ENCODE data around the gene ANXA2.
"Not testable (repeated sequence)": the region's sequence is repeated elsewhere in the genome, so short reads cannot be mapped to it uniquely, and the experiment has no call there.

The ANXA2 gene

DNA sequence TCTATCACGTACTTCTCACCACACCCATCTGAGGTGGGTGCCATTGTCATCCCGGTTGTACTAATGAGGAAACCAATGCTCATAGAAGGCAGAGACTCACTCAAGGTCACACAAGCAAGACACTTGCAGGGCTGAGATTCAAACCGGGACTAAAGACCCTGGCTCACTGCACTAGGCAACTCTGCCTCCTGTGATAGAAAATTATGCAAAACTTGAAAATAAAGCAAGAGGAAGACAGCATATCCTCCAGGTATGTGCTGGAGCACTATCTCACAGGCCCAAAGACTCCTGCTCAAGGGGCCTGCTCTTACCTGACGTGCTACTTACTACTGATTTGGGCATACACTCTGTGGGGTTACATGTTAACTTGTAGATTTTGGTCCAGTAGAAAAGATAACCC is 25.6 kb downstream of the ANXA2 start:
- in situ Hi-C loops (cut with HindIII; ENCODE audit: low sequenced_read_pairs): no loop called here

DNA sequence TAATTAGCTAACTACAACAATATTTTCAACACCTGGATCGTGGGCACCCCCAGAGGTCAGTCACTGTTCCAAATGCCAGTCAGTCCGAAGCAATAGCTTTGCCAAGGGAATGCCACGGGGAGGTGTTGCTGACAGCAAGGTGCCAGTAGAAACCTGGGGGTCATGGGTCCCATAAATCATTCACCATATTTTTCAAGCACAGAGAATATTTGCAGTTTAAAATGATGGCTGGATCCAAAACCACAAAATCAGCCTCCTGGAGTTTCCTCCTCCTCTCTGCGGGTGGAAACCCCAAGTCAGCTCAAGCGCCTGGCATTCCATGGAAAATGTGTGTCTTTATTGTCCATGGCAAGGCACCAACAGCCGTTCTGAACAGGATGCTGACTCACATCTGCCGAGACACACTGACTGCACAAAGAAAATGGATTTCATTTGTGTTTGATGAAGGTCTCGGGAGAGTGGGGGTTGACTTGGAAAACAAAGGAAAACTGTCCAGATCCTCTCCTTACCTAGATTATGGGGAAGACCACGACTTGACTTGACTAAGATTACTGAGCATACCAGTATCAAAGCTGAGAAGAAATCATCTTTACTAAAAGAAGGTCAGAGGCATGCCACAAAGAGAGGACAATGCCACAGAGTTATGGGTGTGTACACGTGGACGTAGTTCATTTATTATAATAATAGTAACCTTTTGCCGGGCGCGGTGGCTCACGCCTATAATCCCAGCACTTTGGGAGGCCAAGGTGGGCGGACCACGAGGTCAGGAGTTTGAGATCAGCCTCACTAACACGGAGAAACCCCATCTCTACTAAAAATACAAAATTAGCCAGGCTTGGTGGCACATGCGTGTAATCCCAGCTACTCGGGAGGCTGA is 26.4 kb downstream of the ANXA2 start:
- in situ Hi-C loops (cut with HindIII; ENCODE audit: low sequenced_read_pairs): no loop called here

DNA sequence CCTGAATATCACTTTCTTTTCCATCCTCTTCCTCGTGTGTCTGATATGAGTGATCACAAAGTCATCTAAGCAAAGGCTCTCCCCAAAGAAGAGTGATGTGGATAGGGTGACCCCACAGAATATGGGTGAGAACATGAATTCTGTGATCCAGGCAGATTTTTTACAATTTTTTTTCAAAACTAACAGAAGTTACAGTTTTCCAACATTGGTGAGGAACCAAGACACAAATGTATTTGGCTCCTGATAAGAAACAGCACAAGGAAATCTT is 27.0 kb downstream of the ANXA2 start:
- in situ Hi-C loops (cut with HindIII; ENCODE audit: low sequenced_read_pairs): no loop called here

DNA sequence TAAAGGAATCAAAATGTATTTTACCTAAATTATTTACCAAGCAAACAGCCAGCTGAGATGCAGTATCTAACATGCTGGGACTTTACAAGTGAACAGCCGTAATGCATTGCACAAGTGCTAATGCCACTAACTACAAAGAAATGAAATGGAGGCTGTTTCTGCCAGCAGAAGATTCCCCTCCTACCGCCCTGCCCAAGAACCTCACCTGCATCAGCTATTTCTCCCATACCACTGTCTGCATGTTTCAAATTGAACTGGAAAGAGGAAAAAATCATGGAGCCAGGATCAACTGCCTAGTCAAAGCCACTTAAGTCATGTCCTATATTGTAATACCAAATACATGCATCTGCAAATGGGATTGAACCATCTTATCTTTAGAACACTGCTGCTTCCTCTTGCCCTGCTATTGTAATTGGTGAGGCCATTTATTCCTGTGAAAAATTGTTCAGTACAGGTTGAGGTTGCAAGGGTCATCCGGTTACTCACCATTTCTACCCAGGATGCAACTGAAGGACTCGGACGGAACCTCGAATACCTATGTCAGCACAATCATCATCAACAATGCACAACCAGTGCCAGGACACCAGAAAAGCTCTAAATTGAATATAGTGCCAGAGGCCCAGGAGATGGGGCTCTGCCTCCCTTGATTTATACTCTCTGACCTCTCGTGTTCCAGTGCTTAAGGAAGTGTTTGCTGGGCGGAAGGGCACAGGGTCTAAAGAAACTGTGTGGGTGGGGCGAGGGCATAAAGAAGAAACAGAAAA is 27.5 kb downstream of the ANXA2 start:
- in situ Hi-C loops (cut with HindIII; ENCODE audit: low sequenced_read_pairs): no loop called here

DNA sequence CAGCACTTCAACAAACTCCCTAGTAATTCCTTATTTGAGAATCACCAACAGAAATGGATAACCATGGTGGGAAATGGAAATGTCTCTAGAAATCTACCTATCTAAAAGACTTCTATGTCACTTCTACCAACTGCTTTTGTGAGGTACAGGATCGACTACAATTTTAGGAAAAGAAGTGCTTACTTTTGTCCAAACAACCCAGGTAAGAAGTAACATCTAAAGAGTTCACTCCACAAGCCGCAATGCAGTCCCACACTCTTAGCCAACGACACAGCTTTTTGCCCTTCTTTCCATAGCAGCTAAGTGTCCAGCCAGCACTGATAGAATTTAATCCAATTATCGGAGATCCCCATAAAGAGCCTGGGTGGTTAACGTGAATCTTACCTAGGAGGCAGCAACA is 28.1 kb downstream of the ANXA2 start:
- in situ Hi-C loops (cut with HindIII; ENCODE audit: low sequenced_read_pairs): no loop called here

DNA sequence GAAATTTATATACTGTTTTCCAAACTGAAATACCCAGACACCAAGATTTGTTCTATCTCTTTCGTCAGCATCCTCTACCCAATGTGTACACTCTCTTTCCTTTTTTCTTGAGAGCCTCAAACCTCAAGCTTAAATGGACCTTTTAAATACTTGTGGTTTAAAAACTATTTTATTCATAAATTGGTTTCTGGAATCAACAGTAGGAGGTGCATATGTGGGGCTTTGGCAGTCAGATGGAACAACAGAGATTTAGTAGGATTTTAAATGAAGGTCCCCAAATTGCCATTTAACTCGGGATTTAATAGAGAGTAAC is 33.2 kb downstream of the ANXA2 start:
- in situ Hi-C loops (cut with HindIII; ENCODE audit: low sequenced_read_pairs): no loop called here

DNA sequence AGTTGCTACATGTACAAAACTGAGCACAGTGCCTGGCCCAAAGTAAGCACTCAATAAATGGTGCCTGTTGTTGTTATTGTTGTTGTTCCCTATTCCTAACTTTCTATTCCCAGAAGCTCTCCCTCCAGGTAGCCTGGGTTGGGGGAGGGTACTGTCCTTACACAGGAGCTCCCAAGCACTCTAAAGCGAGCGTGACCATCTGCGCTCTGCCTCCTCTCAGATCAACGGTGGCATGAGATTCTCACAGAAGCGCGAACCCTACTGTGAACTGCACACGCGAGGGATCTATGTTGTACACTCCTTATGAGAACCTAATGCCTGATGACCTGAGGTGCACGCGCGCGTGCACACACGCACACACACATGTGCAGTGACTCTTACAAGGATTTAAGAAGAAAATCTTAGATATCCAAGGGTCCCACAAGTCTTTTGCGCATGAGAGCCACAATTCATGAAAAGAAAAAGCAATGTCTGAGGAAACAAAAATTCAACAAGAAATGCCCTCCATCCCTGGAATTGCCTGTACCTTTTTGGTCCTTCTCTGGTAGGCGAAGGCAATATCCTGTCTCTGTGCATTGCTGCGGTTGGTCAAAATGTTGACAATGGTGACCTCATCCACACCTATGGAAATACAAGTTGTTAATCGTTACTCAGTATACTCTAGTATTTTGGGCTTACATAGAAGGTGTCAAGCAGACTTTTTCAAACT is 33.7 kb downstream of the ANXA2 start:
- in situ Hi-C loops (cut with HindIII; ENCODE audit: low sequenced_read_pairs): no loop called here

DNA sequence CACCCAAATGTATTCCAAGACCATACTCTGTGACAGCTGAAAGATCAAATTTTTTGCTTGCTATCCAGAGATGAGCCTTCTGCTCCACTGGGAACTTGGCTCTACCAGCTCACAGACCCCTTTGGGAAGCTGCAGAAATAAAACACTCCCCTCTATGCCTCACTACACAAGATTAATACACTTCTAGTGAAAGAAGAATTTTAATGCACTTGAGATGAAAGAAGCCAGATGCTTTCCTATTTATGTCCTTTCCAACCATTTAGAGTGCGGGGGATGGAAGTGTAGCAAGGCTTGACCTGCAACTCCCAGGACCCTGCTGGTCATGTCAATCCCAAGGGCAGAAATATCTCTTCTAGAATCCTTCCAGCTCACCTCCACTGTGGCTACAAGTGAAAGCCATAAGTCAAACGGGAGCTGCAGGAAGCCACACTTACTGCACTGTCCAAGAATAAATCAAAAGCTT is 34.7 kb downstream of the ANXA2 start:
- in situ Hi-C loops (cut with HindIII; ENCODE audit: low sequenced_read_pairs): no loop called here

DNA sequence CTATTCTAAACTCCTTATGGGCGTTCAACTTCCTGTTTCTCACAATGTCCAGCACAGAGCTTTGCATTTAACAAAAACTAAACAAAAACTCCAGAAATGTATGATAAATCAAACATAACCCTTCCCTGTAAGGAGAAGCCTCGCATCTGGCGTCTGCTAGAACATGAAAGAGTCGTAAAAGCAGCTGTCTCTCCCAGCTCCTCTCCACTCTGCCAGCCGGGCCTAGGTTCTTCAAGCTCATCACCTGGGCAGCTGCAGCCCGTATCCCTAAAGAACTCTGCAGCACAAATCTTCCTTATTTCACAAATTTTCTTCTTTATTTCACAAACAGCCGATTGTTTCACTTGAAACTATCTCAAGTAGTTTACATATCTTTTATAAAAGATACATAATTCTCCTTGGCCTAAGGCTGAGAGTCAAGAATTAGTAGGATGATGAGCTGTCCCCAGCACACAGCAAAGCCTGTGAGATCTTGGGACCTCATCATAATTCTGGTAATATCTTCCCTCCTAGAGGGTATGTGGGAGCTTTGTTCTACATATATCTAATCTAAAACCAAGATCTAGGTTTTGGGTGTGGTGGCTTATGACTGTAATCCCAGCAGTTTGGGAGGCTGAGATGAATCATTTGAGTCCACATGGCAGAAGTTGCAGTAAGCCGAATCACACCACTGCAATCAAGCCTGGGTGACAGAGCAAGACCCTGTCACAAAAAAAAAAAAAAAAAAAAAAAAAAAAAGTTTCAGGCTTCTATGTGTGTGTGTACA is 35.3 kb downstream of the ANXA2 start:
- in situ Hi-C loops (cut with HindIII; ENCODE audit: low sequenced_read_pairs): no loop called here

DNA sequence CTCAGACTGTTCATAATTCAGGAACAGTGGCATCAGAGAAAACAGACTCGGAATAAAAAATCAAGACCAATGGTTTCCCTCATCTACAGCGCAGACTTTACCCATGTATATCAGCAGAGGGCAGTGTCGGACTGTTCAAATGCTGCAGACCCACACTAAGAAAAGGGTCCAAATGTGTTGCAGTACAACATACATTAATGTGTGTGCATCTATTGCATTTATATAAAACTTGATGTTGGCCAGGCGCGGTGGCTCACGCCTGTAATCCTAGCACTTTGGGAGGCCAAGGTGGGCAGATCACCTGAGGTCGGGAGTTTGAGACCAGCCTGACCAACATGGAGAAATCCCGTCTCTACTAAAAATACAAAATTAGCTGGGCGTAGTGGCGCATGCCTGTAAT is 38.0 kb downstream of the ANXA2 start:
- in situ Hi-C loops (cut with HindIII; ENCODE audit: low sequenced_read_pairs): not testable (repeated sequence)

DNA sequence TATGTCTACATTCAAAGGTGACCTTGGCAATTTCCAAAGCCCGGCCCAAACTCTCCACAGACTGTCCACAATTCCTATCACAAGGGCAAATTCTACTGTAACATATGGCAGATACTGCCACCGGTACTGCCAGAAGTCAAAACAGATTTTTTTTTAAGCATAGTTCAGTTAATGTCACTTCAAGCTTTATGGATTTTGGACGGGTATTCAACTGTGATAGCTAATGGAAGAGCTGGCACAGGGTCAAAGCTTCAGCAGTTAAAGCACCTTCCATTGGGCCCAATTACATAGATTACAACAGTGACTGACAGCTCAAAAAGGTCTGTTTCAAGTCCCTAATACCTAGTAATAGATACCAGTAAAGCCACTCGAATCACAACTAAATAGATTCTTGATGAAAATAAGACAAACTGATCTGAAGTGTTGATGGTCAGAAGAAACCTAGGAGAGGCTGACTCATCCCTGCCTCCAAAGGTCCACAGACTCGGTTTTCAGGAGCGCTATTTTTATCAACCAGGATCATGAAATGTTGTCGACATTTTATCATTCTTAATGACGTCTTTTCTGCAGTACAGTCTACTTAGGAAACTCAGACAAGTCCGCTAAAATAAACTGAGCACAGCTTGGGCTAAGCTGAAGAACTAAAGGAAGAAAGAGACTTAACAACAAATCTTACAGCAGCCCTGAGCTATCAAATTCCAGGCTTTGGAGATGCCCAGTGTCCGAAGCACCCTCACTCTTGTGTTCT is 38.7 kb downstream of the ANXA2 start:
- in situ Hi-C loops (cut with HindIII; ENCODE audit: low sequenced_read_pairs): no loop called here

DNA sequence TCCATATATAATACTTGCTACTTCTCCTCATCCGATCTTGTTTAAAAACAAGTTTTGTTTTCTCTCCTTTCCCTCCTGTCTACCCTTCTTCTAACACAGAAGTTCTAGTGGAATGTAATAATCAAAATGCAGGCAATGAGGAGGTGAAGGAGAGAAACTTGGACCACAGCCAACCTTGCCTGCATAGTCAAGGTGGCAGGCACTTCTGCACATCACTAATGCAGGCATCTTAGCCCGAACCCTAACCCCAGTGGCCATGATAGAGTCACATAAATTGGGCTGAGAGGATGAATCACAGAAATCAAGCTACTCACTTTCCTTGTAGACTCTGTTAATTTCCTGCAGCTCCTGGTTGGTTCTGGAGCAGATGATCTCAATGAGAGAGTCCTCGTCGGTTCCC is 41.0 kb downstream of the ANXA2 start:
- in situ Hi-C loops (cut with HindIII; ENCODE audit: low sequenced_read_pairs): no loop called here

DNA sequence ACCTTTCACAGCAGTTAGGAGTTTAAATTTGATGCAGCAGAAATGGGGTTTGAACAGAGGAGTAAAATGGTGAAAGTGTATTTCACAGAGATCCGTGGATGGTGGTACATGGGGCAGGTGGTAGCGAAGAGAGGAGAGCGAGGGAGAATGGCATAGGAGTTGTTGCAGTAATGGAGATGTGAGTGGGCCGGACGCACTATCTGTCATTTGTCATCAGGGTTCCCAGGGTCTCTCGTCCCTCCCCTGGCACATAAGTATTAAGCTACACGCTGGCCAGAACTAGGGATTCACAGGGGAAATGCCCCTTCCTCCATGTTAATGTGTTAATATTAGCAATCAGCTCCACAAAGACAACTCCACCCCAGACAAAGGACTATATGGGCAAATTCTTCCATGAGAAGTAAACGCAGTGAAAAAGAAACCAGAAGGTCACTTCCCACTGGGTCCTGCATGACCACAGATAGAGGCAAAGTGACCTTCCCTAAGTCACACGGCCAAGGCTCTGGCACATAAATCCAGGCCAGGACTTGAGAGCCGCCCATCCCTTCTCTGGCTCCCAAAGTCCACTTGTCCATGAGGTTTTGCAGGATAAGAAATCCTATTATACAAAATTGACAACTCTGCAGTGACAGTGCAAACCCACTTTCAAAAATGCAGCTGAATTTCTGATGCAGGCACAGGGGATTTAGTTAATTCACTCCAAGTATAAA is 42.5 kb downstream of the ANXA2 start:
- in situ Hi-C loops (cut with HindIII; ENCODE audit: low sequenced_read_pairs): no loop called here

DNA sequence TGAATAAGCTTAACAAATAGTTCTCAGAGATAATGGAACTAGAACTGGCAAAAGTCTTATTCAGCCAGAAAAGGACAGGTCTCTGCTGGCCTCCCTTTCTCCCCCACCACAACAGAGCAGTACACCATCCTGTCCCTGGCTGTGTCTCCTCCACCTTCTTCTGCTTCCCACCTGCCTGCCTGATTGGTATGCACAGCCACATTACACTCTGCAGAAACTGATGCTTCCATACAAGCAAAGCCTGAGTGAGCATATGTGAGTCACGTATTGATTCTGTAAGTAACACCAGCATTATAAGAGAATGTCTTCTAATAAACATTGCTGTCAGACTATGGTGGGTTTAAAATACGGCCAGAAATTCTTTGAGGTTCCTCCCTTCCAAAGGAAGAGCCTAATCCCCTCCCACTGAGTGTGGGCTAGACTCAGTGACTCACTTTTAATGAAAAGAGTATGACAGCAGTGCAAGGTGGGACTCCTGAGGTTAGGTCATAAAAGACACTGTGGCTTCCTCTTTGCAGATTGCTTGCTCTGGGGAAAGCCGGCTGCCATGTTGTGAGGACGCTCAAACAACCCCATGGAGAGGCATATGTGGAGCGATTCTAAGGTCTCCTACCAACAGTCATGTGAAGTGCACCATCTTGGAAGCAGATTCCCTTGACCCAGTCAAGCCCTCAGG is 44.4 kb downstream of the ANXA2 start:
- in situ Hi-C loops (cut with HindIII; ENCODE audit: low sequenced_read_pairs): no loop called here

DNA sequence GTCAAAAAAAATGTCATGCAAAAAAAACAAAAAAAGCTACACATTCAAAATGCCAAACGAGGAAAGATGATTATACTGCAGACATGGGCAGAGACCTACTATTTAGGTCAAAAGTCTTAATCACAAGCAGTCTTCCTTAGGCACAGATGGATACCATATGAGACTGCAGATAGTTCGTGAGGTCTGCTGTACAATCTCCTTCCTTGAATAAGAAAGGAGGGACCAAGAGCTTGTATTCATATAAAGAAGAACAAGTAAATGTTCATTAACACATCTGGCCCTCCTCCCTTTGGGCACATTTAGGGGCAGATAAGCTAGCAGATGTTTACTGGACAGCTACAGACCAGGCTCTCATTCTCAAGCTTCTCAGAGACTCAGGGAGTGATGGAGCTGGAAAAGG is 45.3 kb downstream of the ANXA2 start:
- in situ Hi-C loops (cut with HindIII; ENCODE audit: low sequenced_read_pairs): no loop called here

DNA sequence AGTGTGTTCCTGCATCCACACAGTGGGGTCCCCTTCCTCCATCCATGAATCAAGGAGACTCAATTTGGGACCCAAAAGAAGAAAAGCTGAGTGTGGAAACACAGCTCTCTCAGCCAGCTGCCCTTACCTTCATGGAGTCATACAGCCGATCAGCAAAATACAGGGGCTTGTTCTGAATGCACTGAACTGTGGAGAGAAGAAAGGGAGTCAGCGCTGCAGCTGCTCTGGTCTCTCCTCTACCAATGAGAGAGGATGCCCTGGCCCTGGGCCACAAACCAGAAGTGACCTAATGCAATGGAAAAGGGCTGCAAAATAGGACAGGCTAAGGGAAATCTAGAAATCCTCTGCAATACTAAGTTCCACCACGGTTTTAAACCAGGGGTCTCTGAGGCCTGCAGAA is 46.7 kb downstream of the ANXA2 start:
- in situ Hi-C loops (cut with HindIII; ENCODE audit: low sequenced_read_pairs): no loop called here

DNA sequence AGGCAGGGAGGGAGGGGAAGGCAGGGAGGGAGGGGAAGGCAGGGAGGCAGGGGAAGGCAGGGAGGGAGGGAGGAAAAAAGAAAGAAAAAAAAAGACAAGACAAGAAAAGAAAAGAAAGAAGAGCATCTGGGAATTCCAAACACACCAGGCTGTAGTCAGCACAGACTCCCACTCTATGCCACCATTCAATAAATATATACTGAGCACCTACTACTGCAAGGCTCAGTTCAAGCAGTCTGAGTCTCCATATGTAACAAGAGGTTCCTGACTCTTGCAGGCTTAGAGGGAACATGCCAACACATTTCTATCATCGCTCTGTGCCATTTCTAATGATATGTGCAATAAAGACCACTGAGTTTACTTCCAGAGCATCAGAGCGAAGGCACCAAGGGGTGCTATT is 47.7 kb downstream of the ANXA2 start:
- in situ Hi-C loops (cut with HindIII; ENCODE audit: low sequenced_read_pairs): no loop called here

DNA sequence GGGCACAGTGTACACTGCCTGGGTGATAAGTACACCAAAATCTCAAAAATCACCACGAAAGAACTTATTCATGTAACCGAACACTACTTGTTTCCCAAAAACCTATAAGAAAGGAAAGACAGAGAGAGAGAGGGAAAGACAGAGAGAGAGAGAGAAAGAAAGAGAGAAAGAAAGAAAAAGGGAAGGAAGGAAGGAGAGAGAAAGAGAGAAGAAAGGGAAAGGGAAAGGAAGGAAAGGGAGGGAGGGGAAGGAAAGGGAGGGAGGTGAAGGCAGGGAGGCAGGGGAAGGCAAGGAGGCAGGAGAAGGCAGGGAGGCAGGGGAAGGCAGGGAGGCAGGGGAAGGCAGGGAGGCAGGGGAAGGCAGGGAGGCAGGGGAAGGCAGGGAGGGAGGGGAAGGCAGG is 48.2 kb downstream of the ANXA2 start:
- in situ Hi-C loops (cut with HindIII; ENCODE audit: low sequenced_read_pairs): no loop called here

DNA sequence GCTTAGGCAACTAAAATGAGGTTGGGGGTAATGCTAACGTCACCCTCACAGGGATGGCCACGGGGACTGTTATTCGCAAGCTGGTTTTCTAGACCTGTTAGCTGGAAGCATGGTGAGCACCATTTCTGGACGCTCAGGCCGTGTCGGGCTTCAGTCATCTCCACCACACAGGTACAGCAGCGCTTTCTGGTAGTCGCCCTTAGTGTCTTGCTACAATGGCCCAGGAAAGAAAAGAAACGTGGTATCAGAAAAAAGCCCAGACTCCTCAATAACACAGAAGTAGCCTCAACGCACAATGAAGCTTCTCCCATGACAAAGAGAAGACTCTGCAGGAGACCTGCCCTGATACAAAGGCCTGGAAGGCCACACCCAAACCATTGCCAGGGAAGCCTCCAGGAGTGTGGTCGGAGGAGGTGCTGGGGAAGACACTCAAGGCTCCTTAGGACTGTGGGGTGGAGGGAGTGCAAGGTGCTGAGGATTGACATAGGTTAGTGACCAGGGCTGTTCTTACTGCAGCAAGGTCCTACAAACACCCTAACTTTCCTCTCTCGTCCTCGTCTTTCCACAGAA is 50.2 kb downstream of the ANXA2 start:
- in situ Hi-C loops (cut with HindIII; ENCODE audit: low sequenced_read_pairs): no loop called here

All from DLD1 (cell line).